NB4 (cell line): ENCODE results near the gene GALNT10.

ENCODE experiments used
- POLR2A ChIP-seq: IDR thresholded peaks from 2 replicates; pipeline ENCODE4 v1.6.1; 2011; ENCODE audit warnings: mild to moderate bottlenecking; ENCODE audit not compliant: insufficient read length; ENCODE audit errors: extremely low read depth
- TF ChIP-seq, protein P1 (sequence below): IDR thresholded peaks from one replicate; pipeline ENCODE4 v1.5.1; 2012; ENCODE audit warnings: low read depth, low read length

- TF ChIP-seq, protein P1, sequence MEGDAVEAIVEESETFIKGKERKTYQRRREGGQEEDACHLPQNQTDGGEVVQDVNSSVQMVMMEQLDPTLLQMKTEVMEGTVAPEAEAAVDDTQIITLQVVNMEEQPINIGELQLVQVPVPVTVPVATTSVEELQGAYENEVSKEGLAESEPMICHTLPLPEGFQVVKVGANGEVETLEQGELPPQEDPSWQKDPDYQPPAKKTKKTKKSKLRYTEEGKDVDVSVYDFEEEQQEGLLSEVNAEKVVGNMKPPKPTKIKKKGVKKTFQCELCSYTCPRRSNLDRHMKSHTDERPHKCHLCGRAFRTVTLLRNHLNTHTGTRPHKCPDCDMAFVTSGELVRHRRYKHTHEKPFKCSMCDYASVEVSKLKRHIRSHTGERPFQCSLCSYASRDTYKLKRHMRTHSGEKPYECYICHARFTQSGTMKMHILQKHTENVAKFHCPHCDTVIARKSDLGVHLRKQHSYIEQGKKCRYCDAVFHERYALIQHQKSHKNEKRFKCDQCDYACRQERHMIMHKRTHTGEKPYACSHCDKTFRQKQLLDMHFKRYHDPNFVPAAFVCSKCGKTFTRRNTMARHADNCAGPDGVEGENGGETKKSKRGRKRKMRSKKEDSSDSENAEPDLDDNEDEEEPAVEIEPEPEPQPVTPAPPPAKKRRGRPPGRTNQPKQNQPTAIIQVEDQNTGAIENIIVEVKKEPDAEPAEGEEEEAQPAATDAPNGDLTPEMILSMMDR: no peak
- TF ChIP-seq POLR2A: no peak
Observed at GRCh38 chr5:154302161-154302560, 111.6 kb downstream of the GALNT10 start.
